Progenitor cell of endocrine pancreas (in vitro differentiated cells): ENCODE measurements around the gene DOCK1. TPM values are rescaled to one million over a fixed set of nuclear protein-coding genes. Genes with fewer than 3 reads are reported as not detected.

Experiments
- DNase-seq: peaks from one replicate; pipeline ENCODE4 v3.0.0; 2021; ENCODE audit warnings: low spot score; ENCODE audit not compliant: unreplicated experiment
- H3K27ac Mint-ChIP-seq: 2 replicates; pipeline ENCODE4 v1.8.0; 2021; ENCODE audit warnings: mild to moderate bottlenecking, moderate library complexity, mixed read lengths
- H3K27me3 Mint-ChIP-seq: 2 replicates; pipeline ENCODE4 v1.8.0; 2021; ENCODE audit warnings: mixed read lengths
- H3K36me3 Mint-ChIP-seq: 2 replicates; pipeline ENCODE4 v1.8.0; 2022; ENCODE audit warnings: mixed read lengths; ENCODE audit not compliant: insufficient read depth
- H3K4me1 Mint-ChIP-seq: 2 replicates; pipeline ENCODE4 v1.8.0; 2021; ENCODE audit warnings: low read depth, mixed read lengths
- H3K4me3 Mint-ChIP-seq: 2 replicates; pipeline ENCODE4 v1.8.0; 2021; ENCODE audit warnings: low read depth, mild to moderate bottlenecking, moderate library complexity, mixed read lengths
- H3K9me3 Mint-ChIP-seq: 2 replicates; pipeline ENCODE4 v1.8.0; 2021; ENCODE audit warnings: low read depth, mixed read lengths
- total RNA-seq: library from RNA; stranded (reverse); gene quantifications from 2 replicates; pipeline ENCODE4 v1.2.1, GENCODE V29; 2021
- TF ChIP-seq, protein P1 (sequence below): fragments of 200-600 bp; sonication (generic); IDR thresholded peaks from one replicate; pipeline ENCODE4 v1.5.0; 2021; ENCODE audit warnings: antibody characterized with exemption, mild to moderate bottlenecking; ENCODE audit not compliant: unreplicated experiment

DOCK1 gene
- total RNA-seq, 1 donor from 2014 or later, result 77.8 TPM

DNA sequence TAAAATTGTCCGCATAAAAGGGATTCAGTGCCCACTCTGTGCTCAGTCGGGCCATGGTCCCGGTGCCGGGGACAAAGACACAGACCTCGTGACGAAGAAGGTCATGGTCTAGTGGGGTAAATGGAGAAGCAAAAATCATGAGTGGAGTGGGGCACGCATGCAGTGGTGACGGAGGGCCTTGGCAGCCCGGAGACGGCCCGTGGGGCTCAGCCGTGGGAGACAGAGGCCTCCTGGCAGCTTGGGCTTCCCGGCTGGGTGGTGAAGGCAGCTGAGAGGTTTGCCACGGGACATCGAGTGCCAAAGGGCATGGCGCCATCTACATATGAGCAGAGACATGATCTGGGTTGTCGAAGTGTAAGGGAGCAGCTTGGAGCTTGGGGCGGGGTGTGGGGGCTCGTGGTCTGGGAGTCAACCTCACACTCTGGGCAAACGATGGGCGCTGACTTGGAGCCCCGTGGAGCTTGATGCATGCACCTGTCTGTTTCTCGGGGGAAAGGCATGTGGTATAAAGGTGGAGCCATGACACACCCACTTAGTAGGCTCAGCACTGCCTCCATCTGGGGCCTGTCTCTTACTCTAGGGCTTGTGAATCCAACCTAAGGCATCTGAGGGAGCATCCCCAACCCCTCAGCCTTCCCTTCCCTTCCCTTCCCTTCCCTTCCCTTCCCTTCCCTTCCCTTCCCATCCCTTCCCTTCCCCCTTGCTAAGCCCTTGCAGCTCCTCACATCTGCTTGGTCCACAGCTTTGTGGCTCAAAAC is 442.2 kb downstream of the DOCK1 start:
- Mint-ChIP-seq H3K36me3 (peaks cover 6% of the 10 kb centered on the region), H3K27ac (no peak overlapping the region), H3K27me3 (no peaks in the 10 kb centered on the region), H3K4me3 (no peak overlapping the region), H3K4me1 (no peaks in the 10 kb centered on the region), H3K9me3 (no peaks in the 10 kb centered on the region)
- DNase-seq, result no peak
- TF ChIP-seq, protein P1, sequence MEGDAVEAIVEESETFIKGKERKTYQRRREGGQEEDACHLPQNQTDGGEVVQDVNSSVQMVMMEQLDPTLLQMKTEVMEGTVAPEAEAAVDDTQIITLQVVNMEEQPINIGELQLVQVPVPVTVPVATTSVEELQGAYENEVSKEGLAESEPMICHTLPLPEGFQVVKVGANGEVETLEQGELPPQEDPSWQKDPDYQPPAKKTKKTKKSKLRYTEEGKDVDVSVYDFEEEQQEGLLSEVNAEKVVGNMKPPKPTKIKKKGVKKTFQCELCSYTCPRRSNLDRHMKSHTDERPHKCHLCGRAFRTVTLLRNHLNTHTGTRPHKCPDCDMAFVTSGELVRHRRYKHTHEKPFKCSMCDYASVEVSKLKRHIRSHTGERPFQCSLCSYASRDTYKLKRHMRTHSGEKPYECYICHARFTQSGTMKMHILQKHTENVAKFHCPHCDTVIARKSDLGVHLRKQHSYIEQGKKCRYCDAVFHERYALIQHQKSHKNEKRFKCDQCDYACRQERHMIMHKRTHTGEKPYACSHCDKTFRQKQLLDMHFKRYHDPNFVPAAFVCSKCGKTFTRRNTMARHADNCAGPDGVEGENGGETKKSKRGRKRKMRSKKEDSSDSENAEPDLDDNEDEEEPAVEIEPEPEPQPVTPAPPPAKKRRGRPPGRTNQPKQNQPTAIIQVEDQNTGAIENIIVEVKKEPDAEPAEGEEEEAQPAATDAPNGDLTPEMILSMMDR, result no peak

DNA sequence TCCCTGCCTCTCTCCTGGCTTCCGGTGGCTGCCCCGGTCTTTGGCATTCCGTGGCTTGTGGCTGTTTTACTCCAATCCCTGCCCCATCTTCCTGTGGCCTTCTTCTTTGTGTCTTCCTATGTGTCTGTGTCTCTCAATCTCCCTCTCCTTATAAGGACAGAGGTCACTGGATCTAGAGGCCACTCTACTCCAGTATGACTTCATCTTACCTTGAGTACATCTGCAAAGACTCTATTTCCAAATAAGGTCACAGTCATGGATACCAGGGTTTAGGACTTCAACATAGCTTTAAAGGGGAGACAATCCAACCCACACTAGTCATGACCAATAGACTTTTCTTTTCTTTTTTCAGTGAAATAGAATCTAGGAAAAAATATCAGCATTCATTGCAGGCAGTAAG is 444.5 kb downstream of the DOCK1 start:
- Mint-ChIP-seq H3K27me3 (no peaks in the 10 kb centered on the region), H3K4me3 (no peak overlapping the region), H3K36me3 (peaks cover 3% of the 10 kb centered on the region), H3K27ac (no peak overlapping the region), H3K4me1 (no peaks in the 10 kb centered on the region), H3K9me3 (no peaks in the 10 kb centered on the region)
- TF ChIP-seq, protein P1, result no peak
- DNase-seq, result no peak

DNA sequence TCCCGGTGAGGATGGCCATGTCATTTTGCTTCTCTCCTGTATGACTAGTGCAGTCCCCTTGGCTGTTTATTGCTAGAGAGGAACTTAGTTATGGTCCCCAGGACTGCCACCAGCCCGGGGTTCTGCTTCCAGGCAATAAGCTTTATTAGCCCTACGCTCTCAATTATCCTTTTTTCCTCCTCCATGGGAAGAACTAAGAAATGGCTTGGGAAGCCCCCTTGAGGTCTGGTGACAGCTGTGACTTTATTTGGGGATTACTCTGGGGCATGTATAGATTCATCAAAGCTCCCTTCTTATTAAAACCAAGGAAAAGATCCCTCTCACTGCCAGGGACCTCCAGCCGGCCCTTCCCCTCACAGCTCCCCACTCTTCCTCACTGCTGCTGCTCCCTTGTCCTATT is 446.3 kb downstream of the DOCK1 start:
- TF ChIP-seq, protein P1, result no peak
- H3K27me3 Mint-ChIP-seq, result no peaks in the 10 kb centered on the region
- no peaks in the 10 kb centered on the region for H3K9me3 Mint-ChIP-seq
- DNase-seq, result no peak
- H3K4me3 Mint-ChIP-seq, result no peak overlapping the region
- H3K27ac Mint-ChIP-seq, result no peak overlapping the region
- no peaks in the 10 kb centered on the region for H3K4me1 Mint-ChIP-seq
- peaks cover 3% of the 10 kb centered on the region for H3K36me3 Mint-ChIP-seq

DNA sequence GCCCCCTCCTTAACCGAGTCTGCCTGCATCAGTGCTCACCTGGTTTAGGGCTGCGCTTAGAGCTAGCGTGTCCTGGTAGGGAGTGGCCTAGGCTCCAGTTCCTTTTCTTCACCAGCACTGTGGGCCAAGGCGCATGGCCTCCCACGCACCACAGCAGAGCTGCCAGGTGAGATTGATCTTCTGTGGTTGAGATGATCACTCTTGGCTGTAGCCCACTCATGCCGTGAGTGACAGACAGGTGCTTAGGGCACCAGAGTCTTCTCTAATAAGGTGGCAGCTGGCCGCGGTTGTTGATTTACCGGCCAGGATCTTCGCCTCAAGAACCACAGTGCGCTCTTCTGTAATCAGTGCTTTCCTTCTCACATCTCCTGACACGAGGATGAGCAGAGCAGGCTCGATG is 448.3 kb downstream of the DOCK1 start:
- H3K9me3 Mint-ChIP-seq, result no peaks in the 10 kb centered on the region
- no peak overlapping the region for H3K27ac Mint-ChIP-seq
- H3K4me1 Mint-ChIP-seq, result no peaks in the 10 kb centered on the region
- H3K27me3 Mint-ChIP-seq, result no peaks in the 10 kb centered on the region
- no peak for DNase-seq
- peaks cover 2% of the 10 kb centered on the region for H3K36me3 Mint-ChIP-seq
- no peak overlapping the region for H3K4me3 Mint-ChIP-seq
- TF ChIP-seq, protein P1, result no peak

DNA sequence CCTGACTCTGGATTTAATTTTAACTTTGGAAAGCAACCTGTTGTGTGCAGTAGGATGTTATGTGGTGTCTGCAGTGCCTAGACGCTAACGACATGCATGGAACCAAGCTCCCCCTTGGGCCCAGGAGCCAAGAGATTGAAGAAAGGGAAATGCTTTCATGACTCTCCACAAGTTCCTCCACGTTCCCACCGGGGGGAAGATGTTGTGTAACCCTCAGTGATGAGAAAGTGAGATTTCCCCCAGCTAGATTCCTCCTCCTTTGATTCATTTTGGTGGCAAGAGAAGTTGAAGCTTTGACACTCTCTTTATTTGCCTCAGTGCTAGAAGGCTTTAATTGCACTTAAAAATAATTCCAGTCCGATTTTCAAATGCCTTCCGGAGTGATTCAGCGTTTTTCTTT is 449.0 kb downstream of the DOCK1 start:
- Mint-ChIP-seq H3K4me3 (no peak overlapping the region), H3K9me3 (no peaks in the 10 kb centered on the region), H3K27me3 (no peaks in the 10 kb centered on the region), H3K36me3 (peaks cover under 1% of the 10 kb centered on the region), H3K27ac (no peak overlapping the region), H3K4me1 (peaks cover 1% of the 10 kb centered on the region)
- TF ChIP-seq, protein P1, result no peak
- no peak for DNase-seq
